GM13977 (cell line): ENCODE measurements around the gene SARNP.

ENCODE experiments used
- DNase-seq: peaks from one replicate; pipeline ENCODE4 v3.0.0; 2012; ENCODE audit warnings: low spot score
- in situ Hi-C: fragments of 300-500 bp; cut with MboI; formaldehyde crosslinking; loops from one replicate; pipeline ENCODE4 v1.12.0; 2022; ENCODE audit warnings: low sequenced_read_pairs, low pct_unique_long_range_greater_than_20kb, mixed read lengths, inconsistent platforms; ENCODE audit not compliant: unreplicated experiment
- TF ChIP-seq, protein P1 (sequence below): IDR thresholded peaks from 2 replicates; pipeline ENCODE4 v1.5.1; 2012; ENCODE audit warnings: mild to moderate bottlenecking, control low read depth; ENCODE audit not compliant: insufficient read depth; ENCODE audit errors: extremely low read depth, missing control alignments

Gene SARNP

DNA sequence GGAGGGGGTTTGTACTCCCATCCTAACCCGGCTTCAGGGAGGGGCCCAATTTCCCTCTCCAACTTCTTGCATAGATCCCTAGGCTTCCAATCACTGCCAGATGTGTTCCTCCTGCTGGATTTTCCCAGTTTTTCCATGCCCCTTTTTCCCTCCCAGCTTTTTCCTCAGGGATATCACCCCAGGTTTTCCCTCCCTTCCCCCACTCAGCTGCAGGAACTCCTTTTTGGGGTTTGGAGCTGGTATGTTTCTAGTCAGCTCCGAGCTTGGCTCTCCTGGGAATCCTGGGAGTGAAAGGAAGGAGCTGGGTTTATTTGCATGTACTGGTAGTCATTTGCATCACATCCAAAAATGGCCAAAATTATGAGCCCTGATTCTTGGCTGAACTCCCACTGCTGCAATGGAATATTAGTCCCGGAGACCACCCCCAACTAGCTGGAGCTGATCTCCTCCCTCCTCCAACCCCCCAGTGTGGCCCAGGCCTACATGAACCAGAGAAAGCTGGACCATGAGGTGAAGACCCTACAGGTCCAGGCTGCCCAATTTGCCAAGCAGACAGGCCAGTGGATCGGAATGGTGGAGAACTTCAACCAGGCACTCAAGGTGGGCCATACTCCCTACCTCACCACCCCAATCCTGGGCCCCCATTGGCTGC, 98.8 kb downstream of the SARNP start:
- in situ Hi-C loops = no loop called here
- TF ChIP-seq, protein P1, sequence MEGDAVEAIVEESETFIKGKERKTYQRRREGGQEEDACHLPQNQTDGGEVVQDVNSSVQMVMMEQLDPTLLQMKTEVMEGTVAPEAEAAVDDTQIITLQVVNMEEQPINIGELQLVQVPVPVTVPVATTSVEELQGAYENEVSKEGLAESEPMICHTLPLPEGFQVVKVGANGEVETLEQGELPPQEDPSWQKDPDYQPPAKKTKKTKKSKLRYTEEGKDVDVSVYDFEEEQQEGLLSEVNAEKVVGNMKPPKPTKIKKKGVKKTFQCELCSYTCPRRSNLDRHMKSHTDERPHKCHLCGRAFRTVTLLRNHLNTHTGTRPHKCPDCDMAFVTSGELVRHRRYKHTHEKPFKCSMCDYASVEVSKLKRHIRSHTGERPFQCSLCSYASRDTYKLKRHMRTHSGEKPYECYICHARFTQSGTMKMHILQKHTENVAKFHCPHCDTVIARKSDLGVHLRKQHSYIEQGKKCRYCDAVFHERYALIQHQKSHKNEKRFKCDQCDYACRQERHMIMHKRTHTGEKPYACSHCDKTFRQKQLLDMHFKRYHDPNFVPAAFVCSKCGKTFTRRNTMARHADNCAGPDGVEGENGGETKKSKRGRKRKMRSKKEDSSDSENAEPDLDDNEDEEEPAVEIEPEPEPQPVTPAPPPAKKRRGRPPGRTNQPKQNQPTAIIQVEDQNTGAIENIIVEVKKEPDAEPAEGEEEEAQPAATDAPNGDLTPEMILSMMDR = no peak
- DNase-seq = no peak

DNA sequence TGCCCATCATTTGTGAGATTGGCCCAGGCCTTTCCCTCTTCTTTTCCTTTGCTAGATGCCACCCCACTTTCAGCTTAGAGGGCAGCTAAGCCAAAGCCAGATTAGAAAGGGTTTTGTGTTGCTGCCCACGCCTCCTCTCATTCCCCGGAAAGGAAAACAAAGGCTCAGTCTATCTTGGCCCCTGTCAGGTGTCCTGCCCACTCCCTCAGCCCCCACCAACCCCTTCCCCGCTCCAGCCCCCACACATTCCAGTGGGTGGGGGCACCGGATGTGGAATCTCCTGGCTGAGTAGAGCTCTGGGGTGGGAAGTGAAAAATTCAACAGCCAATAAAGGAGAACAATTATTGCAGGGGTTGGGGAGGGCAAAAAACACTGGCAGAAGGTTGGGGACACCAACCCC, 99.5 kb downstream of the SARNP start:
- in situ Hi-C loops = no loop called here
- TF ChIP-seq, protein P1 = no peak
- DNase-seq = no peak

DNA sequence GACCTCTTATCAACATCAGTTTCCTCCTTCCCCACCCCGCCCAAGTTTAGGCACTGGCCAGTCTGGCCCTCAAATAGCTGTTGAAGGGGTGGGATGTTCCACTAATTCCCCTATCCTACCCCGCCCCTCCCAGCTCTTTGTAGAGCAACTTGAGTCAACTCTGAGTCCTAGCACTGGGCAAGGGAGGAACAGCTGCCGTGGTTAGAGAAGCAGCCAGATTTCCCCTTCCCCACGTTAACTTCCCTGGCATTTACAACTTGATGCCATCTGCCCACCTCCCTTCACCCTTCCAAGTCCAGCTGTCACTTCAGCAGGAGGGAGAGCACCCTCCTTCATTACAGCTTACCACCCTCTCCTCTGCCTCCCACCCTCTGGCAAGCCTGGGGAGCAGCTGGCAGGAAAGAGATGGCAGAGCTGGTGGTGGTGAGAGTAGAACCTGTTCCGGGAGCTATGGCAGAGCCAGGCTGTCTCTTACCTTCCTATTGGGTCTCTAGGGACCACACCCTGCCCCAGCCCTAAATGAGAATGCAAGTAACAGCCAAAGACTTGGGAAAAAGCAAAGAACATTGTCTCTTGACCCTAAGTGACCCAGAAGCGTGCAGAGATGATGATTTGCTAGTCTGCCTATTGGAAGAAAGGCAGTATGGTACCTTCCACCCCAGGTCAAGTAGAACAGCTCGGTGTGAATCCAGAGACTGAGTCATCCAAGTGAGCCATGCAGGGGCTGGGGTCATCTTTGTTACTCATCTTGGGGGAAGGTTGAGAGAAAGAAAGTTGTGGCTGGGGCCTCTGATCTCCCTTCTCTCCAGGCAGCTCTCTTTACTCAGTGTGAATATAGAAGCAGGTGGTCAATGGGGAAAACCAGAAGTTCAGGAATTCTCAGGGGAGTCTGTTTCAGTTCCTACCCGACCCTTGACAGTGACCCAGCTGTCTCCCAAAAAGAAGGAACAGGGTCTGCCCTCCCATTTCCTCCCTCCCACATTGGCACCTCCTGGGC, 100.2 kb downstream of the SARNP start:
- DNase-seq = no peak
- TF ChIP-seq, protein P1 = no peak
- in situ Hi-C loops = no loop called here

DNA sequence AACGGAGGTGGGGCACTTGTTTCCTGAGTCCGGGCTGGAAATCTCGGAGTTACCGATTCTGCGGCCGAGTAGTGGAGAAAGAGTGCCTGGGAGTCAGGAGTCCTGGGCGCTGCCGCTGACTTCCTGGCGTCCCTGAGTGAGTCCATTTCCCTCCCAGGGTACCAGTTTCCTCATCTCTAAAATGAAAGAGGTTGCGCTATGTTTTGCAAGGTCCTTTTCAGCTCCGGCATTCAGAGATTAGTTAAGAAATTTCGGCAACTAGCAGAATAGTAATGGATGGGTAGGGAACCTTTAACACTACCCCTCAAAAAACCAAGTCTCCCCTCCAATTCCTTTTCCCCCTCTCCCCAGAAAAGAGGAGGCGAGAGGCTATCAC, 101.0 kb downstream of the SARNP start:
- TF ChIP-seq, protein P1 = no peak
- no peak for DNase-seq
- in situ Hi-C loops = no loop called here

DNA sequence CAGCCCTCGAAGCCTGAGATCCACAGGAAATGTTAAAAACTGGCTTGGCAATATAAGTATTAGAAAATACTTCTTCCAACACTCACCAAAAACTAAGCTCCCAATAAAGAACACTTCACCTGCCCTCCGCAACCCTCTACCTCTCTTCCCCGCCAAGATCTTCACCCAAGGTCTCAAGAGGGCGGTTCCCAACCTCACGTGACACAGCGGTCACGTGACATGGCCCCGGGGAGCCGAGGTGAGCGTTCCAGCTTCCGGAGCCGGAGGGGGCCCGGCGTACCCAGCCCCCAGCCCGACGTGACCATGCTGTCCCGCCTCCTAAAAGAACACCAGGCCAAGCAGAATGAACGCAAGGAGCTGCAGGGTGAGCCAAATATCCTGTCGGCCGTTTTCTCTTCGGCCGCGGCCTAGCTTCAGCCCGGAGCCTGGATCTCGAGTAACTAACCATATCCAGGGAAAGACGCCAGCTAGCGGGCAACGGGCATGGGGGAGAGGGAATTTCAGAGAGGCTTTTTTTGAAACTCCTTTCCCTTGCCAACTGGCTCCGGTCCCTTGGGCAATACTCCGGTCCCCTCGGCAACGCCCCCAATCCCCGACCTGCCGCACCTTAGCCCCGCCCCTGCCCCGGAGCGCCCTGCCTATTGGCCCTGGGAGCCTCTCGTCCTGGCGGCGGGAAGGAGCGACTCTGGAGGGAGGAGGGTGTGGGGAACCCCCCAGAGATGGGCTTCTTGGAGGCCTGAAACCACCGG, 101.5 kb downstream of the SARNP start, which contains the start of gene BLOC1S1:
BLOC1S1 (plus strand) TSS at position 214 of the 749 bp plus-strand sequence; CDS start at position 220, 6 bp downstream.
- TF ChIP-seq, protein P1 = no peak
- peak; percentile 94 for DNase-seq
- in situ Hi-C loops = no loop called here

DNA sequence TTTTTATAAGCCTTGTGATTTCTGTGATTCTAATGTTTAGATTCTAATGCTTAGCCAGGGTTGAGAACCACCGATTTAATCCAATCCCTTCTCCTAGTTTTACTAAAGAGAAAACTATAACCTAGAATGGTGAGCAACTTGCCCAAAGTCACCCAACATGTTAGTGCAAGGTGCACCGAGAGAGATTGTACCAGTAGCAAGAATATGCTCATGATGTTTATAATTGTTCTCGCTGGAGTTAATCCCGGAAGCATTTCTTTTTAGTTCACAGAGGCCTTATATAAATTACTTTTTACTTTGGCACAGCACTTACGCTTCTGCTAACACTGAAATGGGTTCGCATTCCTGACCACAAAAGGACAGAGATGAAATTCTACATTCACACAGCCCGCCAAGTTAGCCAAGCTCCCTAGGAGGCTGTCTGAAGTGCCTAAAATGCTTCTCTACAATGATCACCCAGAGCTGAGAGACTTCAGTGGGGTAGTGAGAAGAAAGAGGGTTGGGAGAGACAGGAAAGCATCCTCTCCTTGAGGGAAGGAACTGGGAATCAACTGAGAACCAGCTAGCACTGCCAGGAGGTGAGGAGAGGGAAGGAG, 102.3 kb downstream of the SARNP start:
- in situ Hi-C loops = no loop called here
- TF ChIP-seq, protein P1 = no peak
- DNase-seq = no peak
